Astrocyte of the cerebellum (primary cell): ENCODE data around the gene KIAA0930.

ENCODE experiments used
- DNase-seq: peaks from one replicate; pipeline ENCODE4 v3.0.0-alpha.2; 2011; ENCODE audit warnings: low read depth
- H3K4me3 ChIP-seq: 2 replicates; pipeline ENCODE4 v1.5.1; 2011; ENCODE audit warnings: mild to moderate bottlenecking, low read depth, low read length, moderate library complexity
- CTCF ChIP-seq: IDR thresholded peaks from 2 replicates; pipeline ENCODE4 v1.5.1; 2012; ENCODE audit warnings: low read length, low read depth, moderate library complexity, mild to moderate bottlenecking; ENCODE audit errors: missing control alignments
- in situ Hi-C: cut with HindIII; loops from 2 replicates; pipeline ENCODE4 v1.10.0; 2017; ENCODE audit warnings: low sequenced_read_pairs

The KIAA0930 gene

DNA sequence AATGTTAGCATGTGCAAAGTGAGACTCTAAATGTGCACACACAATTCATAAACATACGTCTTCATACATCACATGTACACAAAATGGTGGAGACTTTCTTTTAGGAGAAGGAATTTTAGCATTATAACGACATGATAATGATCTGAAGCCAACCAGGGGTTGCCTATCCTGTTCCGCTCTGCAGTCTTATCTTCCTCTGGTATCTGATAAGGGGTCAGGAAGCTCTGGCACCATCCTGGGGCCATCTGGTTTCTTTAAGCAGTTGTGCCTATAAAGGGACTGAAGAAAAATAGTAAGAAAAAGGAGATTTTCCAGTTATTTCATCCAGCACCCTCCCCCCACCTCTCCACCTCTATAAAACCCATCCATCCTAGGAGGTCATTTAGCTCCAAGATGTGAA lies 82.8 kb downstream of the KIAA0930 start:
- in situ Hi-C loops = no loop called here
- H3K4me3 ChIP-seq = no peak overlapping the region
- TF ChIP-seq CTCF = no peak
- no peak for DNase-seq

GRCh38 chr22:45155050-45155840 lies 85.4 kb downstream of the KIAA0930 start:
- in situ Hi-C loops = no loop called here

GRCh38 chr22:45154383-45154782 lies 86.3 kb downstream of the KIAA0930 start:
- H3K4me3 ChIP-seq = no peak overlapping the region
- TF ChIP-seq CTCF = no peak
- in situ Hi-C loops = no loop called here
- no peak for DNase-seq

More at GRCh38 chr22:45155050-45155840, 85.4 kb downstream of the KIAA0930 start:
- no peak for TF ChIP-seq CTCF
- no peak for DNase-seq
- no peak overlapping the region for H3K4me3 ChIP-seq

DNA sequence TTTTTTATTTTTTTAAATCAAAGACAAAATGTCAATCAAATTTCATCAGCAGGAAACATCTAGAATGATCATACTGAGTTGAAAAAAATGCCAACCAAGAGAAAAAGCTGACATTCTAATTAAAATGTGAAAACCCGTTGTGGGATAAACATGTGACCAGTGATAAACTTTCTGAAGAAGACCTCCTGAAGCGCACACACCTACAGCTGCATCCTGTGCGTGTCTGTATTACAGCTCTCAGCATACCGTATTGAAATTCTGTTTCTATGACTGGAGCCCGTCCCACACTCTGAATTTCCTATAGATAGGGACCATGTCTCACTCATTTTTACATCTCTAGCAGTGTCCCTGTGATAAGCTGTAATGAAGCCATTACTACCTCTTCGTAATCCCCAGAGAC lies 89.2 kb downstream of the KIAA0930 start:
- in situ Hi-C loops = no loop called here
- no peak overlapping the region for H3K4me3 ChIP-seq
- no peak for TF ChIP-seq CTCF
- DNase-seq = no peak

DNA sequence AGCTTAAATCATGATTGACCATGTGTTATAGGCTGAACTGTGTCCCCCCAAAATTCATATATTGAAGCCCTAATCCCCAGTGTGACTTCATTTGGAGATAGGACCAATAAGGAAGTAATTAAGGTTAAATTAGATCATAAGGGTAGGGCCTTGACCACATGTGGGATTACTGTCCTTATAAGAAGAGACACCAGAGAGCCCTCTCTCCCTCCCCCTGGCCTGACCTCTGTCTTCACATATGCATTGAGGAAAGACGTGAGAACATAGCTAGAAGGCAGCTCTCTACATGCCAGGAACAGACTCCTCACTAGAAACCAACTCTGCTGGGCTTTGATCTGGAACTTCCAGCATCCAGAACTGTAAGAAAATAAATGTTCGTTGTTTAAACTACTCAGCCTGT lies 90.6 kb downstream of the KIAA0930 start:
- no peak overlapping the region for H3K4me3 ChIP-seq
- TF ChIP-seq CTCF = no peak
- no peak for DNase-seq
- in situ Hi-C loops = no loop called here

DNA sequence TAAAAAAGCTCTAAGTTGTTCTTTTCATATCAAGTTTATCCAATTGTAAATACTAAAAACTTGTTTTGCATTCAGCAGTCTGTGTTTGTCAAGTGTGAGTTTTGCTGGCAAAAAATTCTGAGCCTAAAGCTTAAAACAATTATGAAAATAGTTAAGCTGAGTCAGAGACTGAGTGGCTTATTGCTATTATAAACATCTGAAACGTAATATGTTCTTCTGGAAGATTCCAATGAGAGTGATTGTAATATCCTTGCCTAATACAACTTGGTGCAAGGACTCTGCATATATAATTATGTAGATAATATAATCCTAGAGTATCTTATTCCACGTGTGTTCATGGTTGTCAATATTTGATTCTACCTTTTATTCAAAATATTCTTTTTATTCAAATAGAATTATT lies 91.0 kb downstream of the KIAA0930 start:
- DNase-seq = no peak
- TF ChIP-seq CTCF = no peak
- no peak overlapping the region for H3K4me3 ChIP-seq
- in situ Hi-C loops = no loop called here

- no peak for TF ChIP-seq CTCF
- in situ Hi-C loops = no loop called here
- H3K4me3 ChIP-seq = no peak overlapping the region
- no peak for DNase-seq
Observed at GRCh38 chr22:45144916-45145315, 95.8 kb downstream of the KIAA0930 start.
